Endodermal cell (in vitro differentiated cells): ENCODE results near the gene KCNMA1. TPM values are rescaled to one million over a fixed set of nuclear protein-coding genes. Genes with fewer than 3 reads are reported as not detected.

Experiments
- DNase-seq: peaks from one replicate; pipeline ENCODE4 v3.0.0-alpha.2; 2017
- H3K27ac ChIP-seq: 2 replicates; pipeline ENCODE4 v1.5.1; 2013; ENCODE audit warnings: mild to moderate bottlenecking, low read depth, low read length, moderate library complexity
- H3K27me3 ChIP-seq: 2 replicates; pipeline ENCODE4 v1.6.1; 2013; ENCODE audit warnings: mild to moderate bottlenecking, low read length, moderate library complexity; ENCODE audit not compliant: insufficient read depth, control insufficient read depth, poor library complexity, severe bottlenecking
- H3K36me3 ChIP-seq: 2 replicates; pipeline ENCODE4 v1.7.0; 2013; ENCODE audit warnings: mild to moderate bottlenecking, low read length, moderate library complexity; ENCODE audit not compliant: control insufficient read depth, insufficient read depth
- H3K4me1 ChIP-seq: one replicate; pipeline ENCODE4 v1.7.0; 2013; ENCODE audit warnings: low read length; ENCODE audit not compliant: control insufficient read depth, insufficient read depth
- H3K4me3 ChIP-seq: 2 replicates; pipeline ENCODE4 v1.5.1; 2013; ENCODE audit warnings: mild to moderate bottlenecking, low read length, moderate library complexity
- H3K9ac ChIP-seq: 2 replicates; pipeline ENCODE4 v1.6.1; 2013; ENCODE audit warnings: mild to moderate bottlenecking, low read length, moderate library complexity; ENCODE audit not compliant: poor library complexity, severe bottlenecking; ENCODE audit errors: extremely low read depth
- H3K9me3 ChIP-seq: 2 replicates; pipeline ENCODE4 v1.6.1; 2013; ENCODE audit warnings: mild to moderate bottlenecking, low read length, moderate library complexity; ENCODE audit not compliant: control insufficient read depth
- H3K27ac Mint-ChIP-seq: 2 replicates; pipeline ENCODE4 v1.8.0; 2020; ENCODE audit warnings: mixed read lengths
- H3K27me3 Mint-ChIP-seq: 2 replicates; pipeline ENCODE4 v1.8.0; 2021; ENCODE audit warnings: mild to moderate bottlenecking, mixed read lengths; ENCODE audit not compliant: insufficient read depth
- H3K36me3 Mint-ChIP-seq: 2 replicates; pipeline ENCODE4 v1.8.0; 2020; ENCODE audit warnings: low read depth, mixed read lengths
- H3K4me1 Mint-ChIP-seq: 2 replicates; pipeline ENCODE4 v1.8.0; 2020; ENCODE audit warnings: mixed read lengths
- H3K4me3 Mint-ChIP-seq: 2 replicates; pipeline ENCODE4 v1.8.0; 2020; ENCODE audit warnings: mild to moderate bottlenecking, moderate library complexity, mixed read lengths
- H3K9me3 Mint-ChIP-seq: 2 replicates; pipeline ENCODE4 v1.8.0; 2020; ENCODE audit warnings: mild to moderate bottlenecking, mixed read lengths
- CTCF ChIP-seq: fragments of 200-600 bp; sonication (generic); conservative IDR thresholded peaks from 2 replicates; pipeline ENCODE4 v1.5.0; 2021; ENCODE audit warnings: antibody characterized with exemption, mild to moderate bottlenecking
- WGBS, 2 experiments: methylation state at CpG; one replicate each; pipeline versions ENCODE4 v1.1.5 to v1.1.7; 2013; ENCODE audit warnings: missing lambda C conversion rate in 2 of 2, mixed read lengths in 1 of 2; ENCODE audit not compliant: insufficient coverage in 1 of 2, insufficient read length in 1 of 2; 5-methylcytosine and 5-hydroxymethylcytosine counted together
- total RNA-seq, 2 donors: library from RNA; stranded (reverse); fragmentation: NEBNext Ultra II Directional in 1 of 2; extraction: Animal tissue kit (Norgen Biotek cat#: 25700) in 1 of 2; gene quantifications; 2 replicates in 1 of 2; 3 replicates in 1 of 2; pipeline ENCODE4 v1.2.1, GENCODE V29; 2021

Gene KCNMA1
- total RNA-seq, 2 donors from 2014 or later: 0.55 to 1.3 TPM

- H3K4me1 ChIP-seq: no peaks in the 10 kb centered on the region
- DNase-seq: no peak
Observed at GRCh38 chr10:76899490-76899889, 738.1 kb downstream of the KCNMA1 start.

GRCh38 chr10:76892766-76893479 is 744.7 kb downstream of the KCNMA1 start:
- Histone ChIP-seq H3K4me1 (no peaks in the 10 kb centered on the region), H3K27me3 (no peaks in the 10 kb centered on the region), H3K9me3 (peaks cover 14% of the 10 kb centered on the region), H3K36me3 (no peaks in the 10 kb centered on the region), H3K9ac (no peak overlapping the region), H3K27ac (no peak overlapping the region), H3K4me3 (no peak overlapping the region)
- TF ChIP-seq CTCF: no peak
- Mint-ChIP-seq H3K4me3 (no peak overlapping the region), H3K9me3 (peaks cover 29% of the 10 kb centered on the region), H3K4me1 (no peaks in the 10 kb centered on the region), H3K27ac (no peak overlapping the region), H3K36me3 (peaks cover 4% of the 10 kb centered on the region), H3K27me3 (no peaks in the 10 kb centered on the region)
- WGBS, 2 experiments: 77 to 91% methylated on average over 3 to 5 of the region's 5 CpGs
- no peak for DNase-seq

More at GRCh38 chr10:76899490-76899889, 738.1 kb downstream of the KCNMA1 start:
- no peak overlapping the region for H3K4me3 ChIP-seq
- Mint-ChIP-seq H3K4me1 (peaks cover 1% of the 10 kb centered on the region), H3K9me3 (peaks cover 26% of the 10 kb centered on the region), H3K36me3 (peaks cover 4% of the 10 kb centered on the region), H3K27ac (no peak overlapping the region), H3K27me3 (no peaks in the 10 kb centered on the region), H3K4me3 (no peak overlapping the region)
- no peaks in the 10 kb centered on the region for H3K36me3 ChIP-seq
- H3K27me3 ChIP-seq: no peaks in the 10 kb centered on the region
- peaks cover 14% of the 10 kb centered on the region for H3K9me3 ChIP-seq
- no peak overlapping the region for H3K9ac ChIP-seq
- H3K27ac ChIP-seq: no peak overlapping the region
- no peak for TF ChIP-seq CTCF

DNA sequence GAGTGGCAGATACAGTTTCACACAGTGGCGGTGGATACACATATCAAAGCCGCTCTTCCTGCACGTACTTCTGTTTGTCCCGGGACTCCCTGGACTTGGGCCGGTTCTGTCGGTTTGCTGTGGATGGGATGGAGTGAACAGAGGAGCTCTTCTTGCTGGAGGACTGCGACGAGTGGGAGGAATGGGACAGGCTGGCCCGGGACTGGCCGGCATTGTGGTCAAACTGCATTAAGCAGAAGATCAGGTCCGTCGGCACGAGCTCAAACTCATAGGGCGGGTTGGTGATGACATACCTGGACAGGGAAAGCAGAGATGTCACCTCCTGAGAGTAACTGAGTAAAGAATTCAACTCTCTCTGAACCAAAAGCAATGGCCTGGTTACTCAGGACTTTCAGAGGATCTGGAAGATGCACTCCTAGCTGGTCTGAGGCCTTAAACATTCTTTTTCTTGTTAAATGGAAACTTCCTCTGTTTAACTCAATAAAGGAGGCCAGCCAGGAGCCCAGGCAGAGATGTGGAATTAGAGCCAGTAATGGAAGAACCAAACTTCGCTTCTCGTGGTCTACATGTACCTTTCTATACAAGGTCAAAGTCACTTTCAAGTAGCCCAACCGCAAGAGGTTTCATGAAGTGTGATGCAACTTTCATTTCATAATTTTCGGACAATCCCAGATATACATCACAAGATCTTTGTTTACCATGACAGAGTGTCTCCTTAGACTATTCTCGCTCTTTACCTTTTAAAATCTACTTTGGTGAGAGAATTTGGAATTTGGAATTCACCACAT is 750.2 kb downstream of the KCNMA1 start:
- Histone ChIP-seq H3K9me3 (no peaks in the 10 kb centered on the region), H3K27me3 (no peaks in the 10 kb centered on the region), H3K4me3 (no peak overlapping the region), H3K36me3 (no peaks in the 10 kb centered on the region), H3K9ac (no peak overlapping the region), H3K27ac (no peak overlapping the region), H3K4me1 (no peaks in the 10 kb centered on the region)
- H3K4me3 Mint-ChIP-seq: no peak overlapping the region
- DNase-seq: no peak
- no peak for TF ChIP-seq CTCF
- WGBS, 2 experiments: 92 to 96% methylated on average over 13 to 19 of the region's 19 CpGs
- H3K4me1 Mint-ChIP-seq: no peaks in the 10 kb centered on the region
- H3K9me3 Mint-ChIP-seq: no peaks in the 10 kb centered on the region
- H3K27me3 Mint-ChIP-seq: no peaks in the 10 kb centered on the region
- H3K27ac Mint-ChIP-seq: no peak overlapping the region
- no peaks in the 10 kb centered on the region for H3K36me3 Mint-ChIP-seq
